K562 (cell line): ENCODE results near the gene NSUN3. TPM values are rescaled to one million over a fixed set of nuclear protein-coding genes. Genes with fewer than 3 reads are reported as not detected.

Source experiments
- ATAC-seq: fragments of 200-7000 bp; cut with Tn5 transposase; 3 replicates; pipeline ENCODE4 v1.9.1; 2020; ENCODE audit warnings: moderate library complexity
- BruUV-seq: library from RNA; stranded (reverse); fragments of 400-500 nt; replicated peaks from 2 replicates; lab custom pipeline; 2021; lab: Mats Ljungman, UMichigan
- CTCF ChIA-PET: fragments of 300-600 bp; formaldehyde crosslinking; extraction: SDS; loops from one replicate; lab custom pipeline; 2021; ENCODE audit warnings: low intra/inter-chr PET ratio; lab: Yijun Ruan, JAX
- POLR2A ChIA-PET: fragments of 300-600, 350-650 bp; sonication (Branson Sonifier 250); formaldehyde crosslinking; extraction: SDS; loops from one replicate; lab custom pipeline; 2021; ENCODE audit warnings: antibody characterized with exemption, inconsistent platforms; lab: Yijun Ruan, JAX
- DNase-seq, 4 experiments: peaks; one replicate each; pipeline versions ENCODE4 v3.0.0 to v3.0.0-alpha.2; 2011 to 2018; ENCODE audit warnings: low spot score in 3 of 4, mixed read lengths in 3 of 4; ENCODE audit errors: extremely low read depth in 1 of 4
- FAIRE-seq: peaks from 2 replicates; lab custom pipeline; 2011; peaks lifted over from hg19 to GRCh38; lab: Jason Lieb, UNC
- H2AFZ ChIP-seq: 2 replicates; pipeline ENCODE4 v1.6.0; 2011; ENCODE audit warnings: low read depth, low read length, control low read depth, inconsistent platforms
- H3K27ac ChIP-seq: fragments of 200-600 bp; 3 replicates; pipeline ENCODE4 v1.8.0; 2011; ENCODE audit warnings: low read depth, mild to moderate bottlenecking, control low read depth, inconsistent platforms, low read length, moderate library complexity, mixed read lengths; ENCODE audit errors: extremely low read depth
- H3K27me3 ChIP-seq, 2 experiments: fragments of 300-600 bp in 1 of 2; 2 replicates in 1 of 2; 3 replicates in 1 of 2; pipeline versions ENCODE4 v1.6.0 to v1.8.0; 2011; ENCODE audit warnings: inconsistent platforms in 2 of 2, low read length in 2 of 2, mild to moderate bottlenecking in 1 of 2, mixed read lengths in 1 of 2, moderate library complexity in 1 of 2; ENCODE audit not compliant: control insufficient read depth in 2 of 2, insufficient read depth in 2 of 2
- H3K36me3 ChIP-seq: fragments of 300-600 bp; 3 replicates; pipeline ENCODE4 v1.8.0; 2011; ENCODE audit warnings: mild to moderate bottlenecking, low read length, inconsistent platforms; ENCODE audit not compliant: control insufficient read depth, insufficient read depth
- H3K4me1 ChIP-seq, 2 experiments: fragments of 200-600 bp in 1 of 2; replicated peaks in 1 of 2; 2 replicates in 1 of 2; 3 replicates in 1 of 2; pipeline versions ENCODE4 v1.5.1 to v1.8.0; 2011; ENCODE audit warnings: inconsistent platforms in 2 of 2, low read length in 2 of 2, mild to moderate bottlenecking in 1 of 2, mixed read lengths in 1 of 2, moderate library complexity in 1 of 2; ENCODE audit not compliant: control insufficient read depth in 2 of 2, insufficient read depth in 2 of 2
- H3K4me2 ChIP-seq: 2 replicates; pipeline ENCODE4 v1.6.1; 2011; ENCODE audit warnings: low read length, control low read depth, inconsistent platforms, mixed read lengths; ENCODE audit not compliant: insufficient read depth
- H3K4me3 ChIP-seq: fragments of 200-600 bp; sonication (generic), shearing (Covaris generic); 2 replicates; pipeline ENCODE4 v1.5.1; 2016; ENCODE audit warnings: control low read depth, inconsistent platforms
- H3K79me2 ChIP-seq: fragments of 200-600 bp; 3 replicates; pipeline ENCODE4 v1.8.0; 2011; ENCODE audit warnings: low read length, inconsistent platforms; ENCODE audit not compliant: control insufficient read depth, insufficient read depth
- H3K9ac ChIP-seq, 2 experiments: 2 replicates each; pipeline versions ENCODE4 v1.6.0 to v1.6.1; 2011; ENCODE audit warnings: low read depth in 2 of 2, low read length in 2 of 2, control low read depth in 1 of 2, inconsistent platforms in 1 of 2, mild to moderate bottlenecking in 1 of 2, mixed read lengths in 1 of 2; ENCODE audit not compliant: insufficient read depth in 1 of 2
- H3K9me1 ChIP-seq: one replicate; pipeline ENCODE4 v1.6.0; 2011; ENCODE audit warnings: inconsistent platforms, mild to moderate bottlenecking, low read length, moderate library complexity; ENCODE audit not compliant: control insufficient read depth, insufficient read depth
- H3K9me3 ChIP-seq: replicated peaks from 2 replicates; pipeline ENCODE4 v1.5.1; 2011; ENCODE audit warnings: low read depth, low read length, inconsistent platforms; ENCODE audit not compliant: control insufficient read depth, insufficient read depth
- H4K20me1 ChIP-seq: replicated peaks from 2 replicates; pipeline ENCODE4 v1.6.1; 2011; ENCODE audit warnings: low read length, inconsistent platforms, mixed read lengths; ENCODE audit not compliant: control insufficient read depth, insufficient read depth
- BHLHE40 ChIP-seq: IDR thresholded peaks from 2 replicates; pipeline ENCODE4 v1.6.1; 2011; ENCODE audit warnings: low read length, improper control_type of control experiment
- ELF2 ChIP-seq: fragments of 250-450 bp; sonication (Bioruptor Pico); IDR thresholded peaks from 2 replicates; pipeline ENCODE4 v1.5.0; 2021; ENCODE audit warnings: mild to moderate bottlenecking
- HBP1 ChIP-seq: fragments of 450-650 bp; formaldehyde crosslinking; IDR thresholded peaks from 2 replicates; pipeline ENCODE4 v1.4.0; 2022; ENCODE audit warnings: missing genetic modification characterization
- MEF2A ChIP-seq: IDR thresholded peaks from 2 replicates; pipeline ENCODE4 v1.6.1; 2011; ENCODE audit warnings: low read depth, mild to moderate bottlenecking, low read length, moderate library complexity; ENCODE audit not compliant: control insufficient read depth
- NKRF ChIP-seq: fragments of 450-650 bp; IDR thresholded peaks from 2 replicates; pipeline ENCODE4 v1.6.1; 2016; ENCODE audit warnings: borderline replicate concordance
- OTX1 ChIP-seq: fragments of 450-650 bp; formaldehyde crosslinking; IDR thresholded peaks from 2 replicates; pipeline ENCODE4 v1.4.0; 2022; ENCODE audit warnings: mild to moderate bottlenecking
- RCOR1 ChIP-seq, 2 experiments: IDR thresholded peaks; 2 replicates each; pipeline ENCODE4 v1.6.1; 2012; ENCODE audit warnings: low read depth in 2 of 2, low read length in 2 of 2, borderline replicate concordance in 1 of 2, improper control_type of control experiment in 1 of 2
- TAF1 ChIP-seq: IDR thresholded peaks from 2 replicates; pipeline ENCODE4 v1.6.1; 2011; ENCODE audit warnings: mild to moderate bottlenecking, low read length, moderate library complexity; ENCODE audit not compliant: insufficient read depth, control insufficient read depth, severe bottlenecking; ENCODE audit errors: extremely low read depth
- ZBTB11 ChIP-seq, 3 experiments: fragments of 200-800 bp in 1 of 3; fragments of 250-450 bp in 1 of 3; fragments of 450-650 bp in 1 of 3; sonication (Bioruptor Pico) in 1 of 3; sonication (Bioruptor generic) in 1 of 3; formaldehyde crosslinking in 1 of 3; IDR thresholded peaks; 2 replicates each; pipeline versions ENCODE4 v1.6.1 to v1.8.0; 2016 to 2022; ENCODE audit warnings: mild to moderate bottlenecking in 2 of 3, missing genetic modification characterization in 2 of 3, missing compliant biosample characterization in 1 of 3, moderate library complexity in 1 of 3
- ZBTB17 ChIP-seq: fragments of 450-650 bp; formaldehyde crosslinking; IDR thresholded peaks from 2 replicates; pipeline ENCODE4 v1.4.0; 2020; ENCODE audit warnings: mild to moderate bottlenecking
- ZNF174 ChIP-seq: fragments of 250-450 bp; sonication (Bioruptor Pico); IDR thresholded peaks from 2 replicates; pipeline ENCODE4 v1.4.0; 2020; ENCODE audit warnings: mild to moderate bottlenecking
- ZNF23 ChIP-seq: fragments of 250-450 bp; sonication (Bioruptor Pico); IDR thresholded peaks from 2 replicates; pipeline ENCODE4 v1.4.0; 2020; ENCODE audit warnings: mild to moderate bottlenecking
- ZNF57 ChIP-seq: fragments of 450-650 bp; formaldehyde crosslinking; IDR thresholded peaks from 2 replicates; pipeline ENCODE4 v1.4.0; 2020; ENCODE audit warnings: mild to moderate bottlenecking, moderate library complexity
- WGBS: fragments of 100-300 bp; shearing (Covaris generic); methylation state at CpG from one replicate; pipeline ENCODE4 v1.1.6; 2016; ENCODE audit warnings: low coverage, mixed read lengths; ENCODE audit not compliant: insufficient coverage; ENCODE audit errors: missing lambda C conversion rate; 5-methylcytosine and 5-hydroxymethylcytosine counted together
- in situ Hi-C: fragments of 300-500 bp; cut with MboI; formaldehyde crosslinking; loops from 4 replicates; pipeline ENCODE4 v1.15.0; 2018; ENCODE audit warnings: inconsistent platforms, mixed read lengths
- intact Hi-C: fragments of 100-400 bp; cut with micrococcal nuclease; formaldehyde crosslinking; loops from 2 replicates; pipeline ENCODE4 v1.14.2; 2022
- polyA plus RNA-seq, 8 experiments: library from polyadenylated mRNA; depleted of rRNA in 4 of 8; stranded (reverse) in 5 of 8; unstranded in 3 of 8; fragments of >200 nt; fragmentation: Nextera tagmentation in 2 of 8; fragmentation: Illumina TruSeq in 1 of 8; extraction: Ambion mirVana in 2 of 8; extraction: Trizol in 1 of 8; gene quantifications; 2 replicates each; pipeline versions ENCODE4 v1.2.1 to v1.2.3, GENCODE V29; 2011 to 2014; ENCODE audit warnings: inconsistent platforms in 1 of 8, missing spikeins in 1 of 8
- total RNA-seq, 7 experiments: library from RNA; depleted of rRNA in 6 of 7; stranded (reverse); fragments of >200 nt in 6 of 7; fragmentation: Illumina TruSeq in 2 of 7; extraction: Trizol in 2 of 7; gene quantifications; 2 replicates each; pipeline versions ENCODE4 v1.2.1 to v1.2.3, GENCODE V29; 2011 to 2021; ENCODE audit warnings: low replicate concordance in 1 of 7

Gene NSUN3
- total and polyA plus RNA-seq, 9 of the 15 experiments (the other 6 are each of a cell fraction or from before 2014, with no cell fraction given) = 4.4 to 12.3 (median 7.6) TPM

GRCh38 chr3:94062513-94063404, at the start of gene NSUN3, which contains the start of gene DHFR2 (continued):
- no peak for TF ChIP-seq NKRF
- no peak for TF ChIP-seq ZBTB17 (CRISPR knock-in tag)

GRCh38 chr3:94015025-94015424, 47.8 kb upstream of the NSUN3 start:
- no TSS peak for BruUV-seq
- ATAC-seq (no peak), FAIRE-seq (no peak), DNase-seq (no peak)
- Histone ChIP-seq H4K20me1 (no peaks in the 10 kb centered on the region), H3K36me3 (0 out of 3 replicates have a peak, but pooled peaks cover 4% of the 10 kb centered on the region), H3K9me1 (no peaks in the 10 kb centered on the region), H3K79me2 (no peaks in the 10 kb centered on the region), H3K9ac (no peak overlapping the region), H3K27me3 (no peaks in the 10 kb centered on the region), H3K4me3 (no peak overlapping the region), H3K27ac (no peak overlapping the region), H3K4me2 (no peak overlapping the region), H2AFZ (no peak overlapping the region), H3K9me3 (no peaks in the 10 kb centered on the region), H3K4me1 (no peaks in the 10 kb centered on the region)
- WGBS = 100% methylated on average over 1 of the region's 1 CpG
- ChIA-PET POLR2A (no interaction called here), CTCF (no interaction called here)
- in situ Hi-C loops (no loop called here), intact Hi-C loops (no loop called here)
- TF ChIP-seq ZNF174 (CRISPR knock-in tag) (no peak), MEF2A (no peak), HBP1 (CRISPR knock-in tag) (no peak), OTX1 (no peak), TAF1 (no peak), RCOR1 (IDR thresholded peaks at IDR 0.05; ENCODE audit: borderline replicate concordance in 1 of 2, low read depth in 2 of 2, low read length in 2 of 2) (no peak), ZNF23 (CRISPR knock-in tag) (no peak), ZNF57 (CRISPR knock-in tag) (no peak), ELF2 (no peak), BHLHE40 (no peak), ZBTB11 (CRISPR knock-in tag; IDR thresholded peaks at IDR 0.05) (no peak)
